AG04450 (cell line): ENCODE results near the gene MGAT4B. TPM values are rescaled to one million over a fixed set of nuclear protein-coding genes. Genes with fewer than 3 reads are reported as not detected.

Experiments used
- CTCF ChIA-PET: fragments of 300-600, 350-600 bp; formaldehyde crosslinking; extraction: SDS; loops from one replicate; lab custom pipeline; 2022; ENCODE audit warnings: antibody characterized with exemption, inconsistent platforms; lab: Charles Lee
- POLR2A ChIA-PET: fragments of 350-600 bp; formaldehyde crosslinking; extraction: SDS; loops from one replicate; lab custom pipeline; 2021; ENCODE audit warnings: antibody characterized with exemption, inconsistent platforms; lab: Yijun Ruan, JAX
- DNase-seq: peaks from one replicate; pipeline ENCODE4 v3.0.0-alpha.2; 2011; ENCODE audit warnings: low read depth, low spot score
- H3K27ac ChIP-seq: one replicate; pipeline ENCODE4 v1.5.1; 2012; ENCODE audit warnings: low read depth, low read length, control low read depth
- H3K27me3 ChIP-seq: one replicate; pipeline ENCODE4 v1.6.0; 2012; ENCODE audit warnings: low read length; ENCODE audit not compliant: control insufficient read depth, insufficient read depth
- H3K4me3 ChIP-seq: 2 replicates; pipeline ENCODE4 v1.5.1; 2011; ENCODE audit warnings: mild to moderate bottlenecking, low read depth, low read length, control low read depth
- H3K9me3 ChIP-seq: 2 replicates; pipeline ENCODE4 v1.5.1; 2012; ENCODE audit warnings: low read length; ENCODE audit not compliant: control insufficient read depth, insufficient read depth
- polyA plus RNA-seq: library from polyadenylated mRNA; depleted of rRNA; stranded (reverse); fragments of >200 nt; gene quantifications from 2 replicates; pipeline ENCODE4 v1.2.3, GENCODE V29; 2011
- TF ChIP-seq, protein P1 (sequence below): IDR thresholded peaks from 2 replicates; pipeline ENCODE4 v1.5.1; 2011; ENCODE audit warnings: low read depth, low read length, control low read depth, inconsistent platforms

The MGAT4B gene
- polyA plus RNA-seq, 1 experiment = 102 TPM

DNA sequence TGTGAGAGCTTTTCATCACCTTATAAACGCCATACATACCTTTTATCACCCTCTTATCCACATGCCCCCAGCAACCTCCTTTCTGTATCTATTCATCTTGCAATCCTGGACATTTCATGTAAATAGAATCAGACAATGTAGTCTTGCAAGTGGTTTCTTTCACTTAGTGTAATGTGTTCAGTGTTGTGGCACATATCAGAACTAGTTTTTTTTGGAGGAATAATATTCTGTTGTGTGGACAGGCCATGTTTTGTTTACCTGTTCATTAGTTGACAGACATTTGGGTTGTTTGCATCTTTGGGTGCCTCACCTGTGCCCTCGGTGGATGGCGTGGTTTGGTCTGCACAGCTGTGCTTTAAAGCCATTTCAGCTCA is 15.4 kb upstream of the MGAT4B start:
- Histone ChIP-seq H3K4me3 (peak overlapping the region; percentile 94), H3K27me3 (no peaks in the 10 kb centered on the region), H3K27ac (peak overlapping the region; percentile 21), H3K9me3 (no peaks in the 10 kb centered on the region; the same call in 1 of the 2 replicates)
- ChIA-PET POLR2A (interaction anchor here (0.6 to 1.1 kb wide), 6 partner anchors 10 to 210 kb away, joined by 3 to 9 read pairs (median 4); no protein-coding TSS in a partner anchor), CTCF (interaction anchor here (2.1 kb wide), 1 partner anchor 20 kb away, joined by 6 read pairs; no protein-coding TSS in a partner anchor)
- TF ChIP-seq, protein P1, sequence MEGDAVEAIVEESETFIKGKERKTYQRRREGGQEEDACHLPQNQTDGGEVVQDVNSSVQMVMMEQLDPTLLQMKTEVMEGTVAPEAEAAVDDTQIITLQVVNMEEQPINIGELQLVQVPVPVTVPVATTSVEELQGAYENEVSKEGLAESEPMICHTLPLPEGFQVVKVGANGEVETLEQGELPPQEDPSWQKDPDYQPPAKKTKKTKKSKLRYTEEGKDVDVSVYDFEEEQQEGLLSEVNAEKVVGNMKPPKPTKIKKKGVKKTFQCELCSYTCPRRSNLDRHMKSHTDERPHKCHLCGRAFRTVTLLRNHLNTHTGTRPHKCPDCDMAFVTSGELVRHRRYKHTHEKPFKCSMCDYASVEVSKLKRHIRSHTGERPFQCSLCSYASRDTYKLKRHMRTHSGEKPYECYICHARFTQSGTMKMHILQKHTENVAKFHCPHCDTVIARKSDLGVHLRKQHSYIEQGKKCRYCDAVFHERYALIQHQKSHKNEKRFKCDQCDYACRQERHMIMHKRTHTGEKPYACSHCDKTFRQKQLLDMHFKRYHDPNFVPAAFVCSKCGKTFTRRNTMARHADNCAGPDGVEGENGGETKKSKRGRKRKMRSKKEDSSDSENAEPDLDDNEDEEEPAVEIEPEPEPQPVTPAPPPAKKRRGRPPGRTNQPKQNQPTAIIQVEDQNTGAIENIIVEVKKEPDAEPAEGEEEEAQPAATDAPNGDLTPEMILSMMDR = no peak
- no peak for DNase-seq

DNA sequence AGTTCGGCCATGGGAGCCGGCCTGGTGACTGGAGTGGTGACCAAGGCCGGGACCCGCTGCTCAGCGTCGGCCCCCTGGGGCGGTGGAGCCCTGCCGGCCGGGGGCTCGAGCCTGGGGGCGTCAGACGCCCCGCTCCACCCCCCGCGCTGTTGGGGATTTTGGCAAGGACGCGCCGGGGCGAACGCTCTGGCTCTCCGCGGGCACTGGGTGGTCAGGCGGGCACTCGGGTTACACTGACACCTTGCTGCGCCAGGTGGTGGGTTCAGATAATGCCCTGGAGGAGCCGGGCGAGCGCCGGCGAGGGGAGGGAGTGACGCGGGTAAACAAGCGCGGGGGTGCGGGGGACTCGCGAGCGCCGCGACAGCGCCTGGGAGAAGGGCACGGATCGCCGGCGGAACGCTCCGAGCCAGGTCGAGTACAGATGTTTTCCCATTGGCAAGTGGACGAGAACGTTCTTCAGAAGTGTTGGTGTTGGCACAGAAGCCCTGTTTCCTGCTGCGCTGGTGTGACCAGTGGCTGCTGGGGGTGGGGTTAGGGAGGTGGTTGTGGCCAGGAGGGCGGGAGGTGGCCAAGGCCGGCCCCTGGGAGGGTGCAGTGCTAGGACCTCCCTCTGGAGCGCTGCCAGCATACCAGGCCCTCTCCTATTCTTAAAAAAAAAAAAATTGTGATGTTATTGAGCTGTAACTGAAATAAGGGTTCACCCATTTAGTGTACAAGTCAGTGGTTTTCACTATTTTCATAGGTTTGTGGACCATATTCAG is 14.8 kb upstream of the MGAT4B start:
- CTCF ChIA-PET = interaction anchor here (2.1 kb wide), 1 partner anchor 20 kb away, joined by 6 read pairs; no protein-coding TSS in a partner anchor
- peak overlapping the region; percentile 73 for H3K27ac ChIP-seq
- POLR2A ChIA-PET = interaction anchor here (0.5 to 1.5 kb wide), 12 partner anchors 9 to 225 kb away, joined by 3 to 14 read pairs (median 6); partner anchors contain the start of gene MAML1
- TF ChIP-seq, protein P1 = no peak
- H3K9me3 ChIP-seq = no peaks in the 10 kb centered on the region; the same call in 1 of the 2 replicates
- DNase-seq = peak; percentile 75
- H3K27me3 ChIP-seq = no peaks in the 10 kb centered on the region
- peak overlapping the region; percentile 94 for H3K4me3 ChIP-seq

DNA sequence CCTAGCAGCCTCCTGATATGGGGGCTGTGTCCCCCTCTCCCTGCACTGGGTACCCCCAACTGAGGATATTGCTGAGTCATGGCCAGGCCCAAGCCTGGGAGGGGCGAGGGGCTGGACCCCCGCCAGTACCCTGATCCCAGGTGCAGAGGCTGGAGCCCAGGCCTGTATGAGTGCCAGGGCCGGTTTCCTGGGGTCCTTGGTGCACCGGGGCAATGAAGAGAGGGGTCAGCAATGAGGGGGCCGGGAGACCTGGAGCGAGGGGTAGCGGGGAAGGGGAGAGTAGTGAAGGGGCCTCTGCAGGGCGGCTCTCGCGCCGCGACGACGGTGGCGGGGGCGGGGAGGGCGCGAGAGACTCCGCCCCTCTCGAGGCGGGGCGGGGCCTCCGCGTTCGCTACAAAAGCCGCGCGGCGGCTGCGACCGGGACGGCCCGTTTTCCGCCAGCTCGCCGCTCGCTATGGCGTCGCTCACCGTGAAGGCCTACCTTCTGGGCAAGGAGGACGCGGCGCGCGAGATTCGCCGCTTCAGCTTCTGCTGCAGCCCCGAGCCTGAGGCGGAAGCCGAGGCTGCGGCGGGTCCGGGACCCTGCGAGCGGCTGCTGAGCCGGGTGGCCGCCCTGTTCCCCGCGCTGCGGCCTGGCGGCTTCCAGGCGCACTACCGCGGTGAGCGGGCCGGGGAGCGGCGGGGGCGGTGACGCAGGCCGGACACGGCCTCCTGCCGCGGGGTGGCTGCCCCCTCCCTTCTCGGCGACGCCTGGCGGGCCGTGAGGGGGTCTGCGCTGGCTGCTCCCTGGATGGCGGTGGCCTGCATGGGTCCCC is 14.0 kb upstream of the MGAT4B start, which contains the start of gene SQSTM1:
Gene SQSTM1 (plus strand): TSS at position 423 of the 815 bp plus-strand sequence. CDS start 32 bp downstream, at position 455.
- Histone ChIP-seq H3K27ac (peak within 1 kb of the TSS; percentile 99), H3K4me3 (peak within 1 kb of the TSS; percentile 94), H3K9me3 (no peaks in the 10 kb centered on the region; the same call in 1 of the 2 replicates), H3K27me3 (no peaks in the 10 kb centered on the region)
- TF ChIP-seq, protein P1 = no peak
- CTCF ChIA-PET = no interaction called here
- POLR2A ChIA-PET = interaction anchor here (0.6 to 2.9 kb wide), 12 partner anchors 10 to 224 kb away, joined by 3 to 14 read pairs (median 6); partner anchors contain the start of genes HNRNPH1 and MAML1
- DNase-seq = peak; percentile 55

DNA sequence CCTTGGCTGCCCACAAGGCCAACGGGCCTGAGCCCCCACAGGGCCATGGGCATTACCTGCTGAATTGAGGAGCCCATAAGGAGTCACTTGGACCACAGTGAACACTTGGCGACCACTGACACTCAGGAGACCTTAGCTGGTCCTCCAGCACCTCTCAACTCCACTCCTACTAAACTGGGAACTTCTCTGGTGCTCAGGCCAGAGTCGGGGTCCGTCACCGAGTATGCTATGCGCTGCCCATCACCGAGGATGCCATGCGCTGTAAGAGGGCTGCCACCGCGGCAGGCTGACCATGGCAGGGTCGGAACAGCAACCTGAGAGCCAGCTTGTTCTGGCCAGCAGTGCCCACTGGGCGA is 13.4 kb upstream of the MGAT4B start:
- Histone ChIP-seq H3K4me3 (peak overlapping the region; percentile 94), H3K9me3 (no peaks in the 10 kb centered on the region; the same call in 1 of the 2 replicates), H3K27me3 (no peaks in the 10 kb centered on the region), H3K27ac (peak overlapping the region; percentile 99)
- POLR2A ChIA-PET = interaction anchor here (0.6 to 2.9 kb wide), 11 partner anchors 9 to 223 kb away, joined by 3 to 14 read pairs (median 7); partner anchors contain the start of genes HNRNPH1 and MAML1
- no peak for DNase-seq
- CTCF ChIA-PET = no interaction called here
- TF ChIP-seq, protein P1 = no peak
